SU-DHL-6 (cell line): ENCODE data around the gene HSPA12A.

Experiments used
- EZH2phosphoT487 ChIP-seq: fragments of 200-600 bp; sonication (generic), shearing (Covaris generic); conservative IDR thresholded peaks from 2 replicates; pipeline ENCODE4 v1.6.1; 2018; ENCODE audit warnings: mild to moderate bottlenecking, antibody characterized with exemption, low read length, moderate library complexity, mixed read lengths
- TF ChIP-seq, protein P1 (sequence below): fragments of 200-600 bp; sonication (generic); IDR thresholded peaks from one replicate; pipeline ENCODE4 v1.5.1; 2017; ENCODE audit warnings: antibody characterized with exemption, mild to moderate bottlenecking, low read length, moderate library complexity; ENCODE audit not compliant: insufficient read depth, poor library complexity, severe bottlenecking

- TF ChIP-seq, protein P1, sequence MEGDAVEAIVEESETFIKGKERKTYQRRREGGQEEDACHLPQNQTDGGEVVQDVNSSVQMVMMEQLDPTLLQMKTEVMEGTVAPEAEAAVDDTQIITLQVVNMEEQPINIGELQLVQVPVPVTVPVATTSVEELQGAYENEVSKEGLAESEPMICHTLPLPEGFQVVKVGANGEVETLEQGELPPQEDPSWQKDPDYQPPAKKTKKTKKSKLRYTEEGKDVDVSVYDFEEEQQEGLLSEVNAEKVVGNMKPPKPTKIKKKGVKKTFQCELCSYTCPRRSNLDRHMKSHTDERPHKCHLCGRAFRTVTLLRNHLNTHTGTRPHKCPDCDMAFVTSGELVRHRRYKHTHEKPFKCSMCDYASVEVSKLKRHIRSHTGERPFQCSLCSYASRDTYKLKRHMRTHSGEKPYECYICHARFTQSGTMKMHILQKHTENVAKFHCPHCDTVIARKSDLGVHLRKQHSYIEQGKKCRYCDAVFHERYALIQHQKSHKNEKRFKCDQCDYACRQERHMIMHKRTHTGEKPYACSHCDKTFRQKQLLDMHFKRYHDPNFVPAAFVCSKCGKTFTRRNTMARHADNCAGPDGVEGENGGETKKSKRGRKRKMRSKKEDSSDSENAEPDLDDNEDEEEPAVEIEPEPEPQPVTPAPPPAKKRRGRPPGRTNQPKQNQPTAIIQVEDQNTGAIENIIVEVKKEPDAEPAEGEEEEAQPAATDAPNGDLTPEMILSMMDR, result no peak
- TF ChIP-seq EZH2phosphoT487, result no peak
Measured at GRCh38 chr10:116683166-116683565, 59.2 kb downstream of the HSPA12A start.
